DOHH2 (cell line): ENCODE data around the gene KRT37.

Experiments
- H3F3A ChIP-seq: fragments of 200-600 bp; sonication (generic), shearing (Covaris generic); 2 replicates; pipeline ENCODE4 v1.6.0; 2016; ENCODE audit warnings: antibody characterized with exemption, mild to moderate bottlenecking; ENCODE audit not compliant: control insufficient read depth, insufficient read depth
- H3K27ac ChIP-seq: fragments of 200-600 bp; sonication (generic); 2 replicates; pipeline ENCODE4 v1.5.1; 2014; ENCODE audit warnings: low read depth, mild to moderate bottlenecking, low read length, moderate library complexity
- H3K27me3 ChIP-seq: fragments of 200-600 bp; sonication (generic); 2 replicates; pipeline ENCODE4 v1.6.1; 2014; ENCODE audit warnings: mild to moderate bottlenecking, low read length, mixed read lengths; ENCODE audit not compliant: control insufficient read depth
- H3K36me3 ChIP-seq: fragments of 200-600 bp; sonication (generic); 2 replicates; pipeline ENCODE4 v1.6.1; 2014; ENCODE audit warnings: mild to moderate bottlenecking, low read length, moderate library complexity, mixed read lengths; ENCODE audit not compliant: control insufficient read depth
- H3K4me1 ChIP-seq: fragments of 200-600 bp; sonication (generic); 2 replicates; pipeline ENCODE4 v1.6.1; 2014; ENCODE audit warnings: mild to moderate bottlenecking, low read length, mixed read lengths; ENCODE audit not compliant: control insufficient read depth
- H3K4me2 ChIP-seq: fragments of 200-600 bp; sonication (generic); 2 replicates; pipeline ENCODE4 v1.6.0; 2014; ENCODE audit warnings: mild to moderate bottlenecking, low read length, moderate library complexity
- H3K4me3 ChIP-seq: fragments of 200-600 bp; sonication (generic); 2 replicates; pipeline ENCODE4 v1.5.1; 2014; ENCODE audit warnings: mild to moderate bottlenecking, low read length, mixed read lengths
- H3K79me2 ChIP-seq: fragments of 200-600 bp; sonication (generic); 2 replicates; pipeline ENCODE4 v1.6.1; 2014; ENCODE audit warnings: mild to moderate bottlenecking, low read length, mixed read lengths; ENCODE audit not compliant: control insufficient read depth
- H3K9me2 ChIP-seq: fragments of 200-600 bp; sonication (generic); replicated peaks from 2 replicates; pipeline ENCODE4 v1.6.1; 2014; ENCODE audit warnings: mild to moderate bottlenecking, low read length, mixed read lengths; ENCODE audit not compliant: control insufficient read depth
- H3K9me3 ChIP-seq: fragments of 200-600 bp; sonication (generic); 2 replicates; pipeline ENCODE4 v1.6.1; 2014; ENCODE audit warnings: antibody characterized with exemption, low read length, mixed read lengths; ENCODE audit not compliant: control insufficient read depth, insufficient read depth
- H4K20me1 ChIP-seq: fragments of 200-600 bp; sonication (generic); 2 replicates; pipeline ENCODE4 v1.6.0; 2014; ENCODE audit warnings: low read depth, mild to moderate bottlenecking, antibody characterized with exemption, low read length, moderate library complexity; ENCODE audit not compliant: control insufficient read depth, insufficient read depth
- CTCF ChIP-seq: fragments of 200-600 bp; sonication (generic); IDR thresholded peaks from one replicate; pipeline ENCODE4 v1.5.1; 2014; ENCODE audit warnings: antibody characterized with exemption, mild to moderate bottlenecking, low read depth, low read length; ENCODE audit not compliant: poor library complexity, severe bottlenecking
- EZH2phosphoT487 ChIP-seq: fragments of 200-600 bp; sonication (generic); IDR thresholded peaks from 2 replicates; pipeline ENCODE4 v1.6.1; 2017; ENCODE audit warnings: borderline replicate concordance, mild to moderate bottlenecking, antibody characterized with exemption, low read length, moderate library complexity, mixed read lengths

KRT37 gene

GRCh38 chr17:41391535-41391934 lies 32.9 kb downstream of the KRT37 start:
- H3K4me2 ChIP-seq, result no peak overlapping the region
- peaks cover 9% of the 10 kb centered on the region; the same call in 1 of the 2 replicates for H3K27me3 ChIP-seq
- no peaks in the 10 kb centered on the region for H3K9me3 ChIP-seq

GRCh38 chr17:41390411-41390938 lies 33.9 kb downstream of the KRT37 start:
- TF ChIP-seq EZH2phosphoT487, result no peak
- no peak for TF ChIP-seq CTCF
- H3K9me3 ChIP-seq, result no peaks in the 10 kb centered on the region
- no peaks in the 10 kb centered on the region for H3K4me1 ChIP-seq
- H4K20me1 ChIP-seq, result no peaks in the 10 kb centered on the region
- no peak overlapping the region for H3K4me2 ChIP-seq
- no peaks in the 10 kb centered on the region for H3F3A ChIP-seq
- H3K79me2 ChIP-seq, result no peaks in the 10 kb centered on the region
- no peak overlapping the region for H3K4me3 ChIP-seq
- H3K36me3 ChIP-seq, result no peaks in the 10 kb centered on the region
- H3K27ac ChIP-seq, result no peak overlapping the region
- no peaks in the 10 kb centered on the region for H3K9me2 ChIP-seq
- peaks cover 9% of the 10 kb centered on the region; the same call in 1 of the 2 replicates for H3K27me3 ChIP-seq

More at GRCh38 chr17:41391535-41391934, 32.9 kb downstream of the KRT37 start:
- no peaks in the 10 kb centered on the region for H3K79me2 ChIP-seq
- no peak overlapping the region for H3K27ac ChIP-seq
- H3K36me3 ChIP-seq, result no peaks in the 10 kb centered on the region
- no peaks in the 10 kb centered on the region for H3K9me2 ChIP-seq
- no peaks in the 10 kb centered on the region for H3K4me1 ChIP-seq
- no peaks in the 10 kb centered on the region for H4K20me1 ChIP-seq
- H3K4me3 ChIP-seq, result no peak overlapping the region
- no peaks in the 10 kb centered on the region for H3F3A ChIP-seq
- TF ChIP-seq EZH2phosphoT487 (no peak), CTCF (no peak)

GRCh38 chr17:41387670-41388069 lies 36.7 kb downstream of the KRT37 start:
- Histone ChIP-seq H4K20me1 (no peaks in the 10 kb centered on the region), H3K36me3 (no peaks in the 10 kb centered on the region), H3K27ac (no peak overlapping the region), H3K9me2 (no peaks in the 10 kb centered on the region), H3K4me3 (no peak overlapping the region), H3K4me2 (no peak overlapping the region), H3F3A (no peaks in the 10 kb centered on the region), H3K27me3 (peaks cover 2% of the 10 kb centered on the region; the same call in 1 of the 2 replicates), H3K79me2 (no peaks in the 10 kb centered on the region), H3K4me1 (no peaks in the 10 kb centered on the region), H3K9me3 (no peaks in the 10 kb centered on the region)
- no peak for TF ChIP-seq EZH2phosphoT487
- TF ChIP-seq CTCF, result no peak
